ENCODE results near the gene EPN1.
"Not testable (repeated sequence)": the region's sequence is repeated elsewhere in the genome, so short reads cannot be mapped to it uniquely, and the experiment has no call there.

Gene EPN1

DNA sequence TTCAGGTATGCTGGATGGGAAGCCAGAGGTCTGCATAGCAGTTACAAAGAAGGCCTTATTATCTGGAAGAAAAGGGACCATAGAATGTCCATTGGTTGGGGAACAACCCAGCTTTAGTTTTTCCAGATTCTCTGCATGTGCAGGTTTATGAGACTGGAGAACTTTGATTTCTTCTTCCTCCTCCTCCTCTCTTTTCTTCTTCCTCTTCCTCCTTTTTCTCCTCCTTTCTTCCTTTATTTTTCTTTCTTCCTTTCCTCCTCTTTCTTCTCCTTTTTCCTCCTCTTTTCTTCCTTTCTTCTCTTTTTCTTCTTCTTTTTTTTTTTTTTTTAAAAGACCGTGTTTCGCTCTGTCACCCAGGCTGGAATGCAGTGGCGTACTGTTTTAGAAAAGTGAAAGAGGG lies 30.9 kb downstream of the EPN1 start:
- TF ChIP-seq GATA3 (IDR thresholded peaks at IDR 0.05; ENCODE audit: low read depth, low read length) (no peak), GATA2 (IDR thresholded peaks at IDR 0.05; ENCODE audit: low read depth, low read length) (no peak)

- TF ChIP-seq GATA3 (IDR thresholded peaks at IDR 0.05; ENCODE audit: low read depth, low read length), result no peak
- no peak for TF ChIP-seq GATA2 (IDR thresholded peaks at IDR 0.05; ENCODE audit: low read depth, low read length)
These were observed 36.7 kb downstream of the EPN1 start for GRCh38 chr19:55711719-55712118.

- no peak for TF ChIP-seq GATA3 (IDR thresholded peaks at IDR 0.05; ENCODE audit: low read depth, low read length)
- no peak for TF ChIP-seq GATA2 (IDR thresholded peaks at IDR 0.05; ENCODE audit: low read depth, low read length)
These were observed 38.0 kb downstream of the EPN1 start for GRCh38 chr19:55712804-55713631.

DNA sequence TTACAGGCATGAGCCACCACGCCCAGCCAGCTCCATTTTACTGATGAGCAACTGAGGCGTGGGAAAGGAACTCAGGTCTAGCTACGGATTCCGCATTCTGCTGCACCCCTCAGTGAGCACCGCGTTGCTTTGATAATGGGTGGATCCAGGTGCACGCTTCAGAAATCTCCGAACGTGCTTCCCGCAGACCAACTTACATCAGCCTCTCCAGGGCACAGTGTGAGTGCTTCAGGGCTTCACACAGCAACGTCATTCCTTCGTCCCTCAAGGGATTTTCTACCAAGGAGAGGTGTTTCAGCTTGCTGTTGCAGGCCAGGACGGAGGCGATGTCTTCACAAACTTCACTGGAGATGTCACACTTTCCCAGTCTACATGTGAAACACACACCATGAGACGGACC lies 41.5 kb downstream of the EPN1 start:
- TF ChIP-seq GATA2 (IDR thresholded peaks at IDR 0.05; ENCODE audit: low read depth, low read length) (no peak), GATA3 (IDR thresholded peaks at IDR 0.05; ENCODE audit: low read depth, low read length) (no peak)

GRCh38 chr19:55717251-55717650 lies 42.2 kb downstream of the EPN1 start:
- TF ChIP-seq GATA3 (IDR thresholded peaks at IDR 0.05; ENCODE audit: low read depth, low read length) (no peak), GATA2 (IDR thresholded peaks at IDR 0.05; ENCODE audit: low read depth, low read length) (no peak)

- TF ChIP-seq GATA2 (IDR thresholded peaks at IDR 0.05; ENCODE audit: low read depth, low read length) (no peak), GATA3 (IDR thresholded peaks at IDR 0.05; ENCODE audit: low read depth, low read length) (no peak)
These were observed 45.3 kb downstream of the EPN1 start for GRCh38 chr19:55720214-55720746.

GRCh38 chr19:55720801-55721200 lies 45.8 kb downstream of the EPN1 start:
- TF ChIP-seq GATA2 (IDR thresholded peaks at IDR 0.05; ENCODE audit: low read depth, low read length) (no peak), GATA3 (IDR thresholded peaks at IDR 0.05; ENCODE audit: low read depth, low read length) (no peak)

- TF ChIP-seq GATA3 (IDR thresholded peaks at IDR 0.05; ENCODE audit: low read depth, low read length), result no peak
- TF ChIP-seq GATA2 (IDR thresholded peaks at IDR 0.05; ENCODE audit: low read depth, low read length), result no peak
These were observed 48.5 kb downstream of the EPN1 start for GRCh38 chr19:55723491-55723890.

DNA sequence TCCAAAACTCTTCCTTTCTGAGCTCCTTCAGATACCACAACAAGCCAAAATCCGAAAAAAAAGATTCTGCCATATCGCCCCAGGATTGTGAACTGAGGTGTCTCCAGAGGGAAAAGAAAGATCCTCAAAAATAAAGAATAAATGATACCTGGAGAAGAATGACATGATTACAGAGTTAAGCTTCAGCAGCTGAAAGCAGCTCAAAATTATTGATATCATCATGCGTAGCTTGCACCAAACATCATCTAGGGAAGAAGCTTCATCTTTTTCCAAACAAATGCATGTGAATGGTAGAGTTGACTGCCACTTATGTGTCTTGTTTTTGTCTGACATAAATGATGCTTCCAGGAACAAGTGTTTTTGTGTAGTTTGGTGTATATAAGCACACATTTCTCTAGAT lies 63.3 kb downstream of the EPN1 start, which contains the start of gene NLRP9:
Gene NLRP9, minus strand, starts transcription at position 101 of the 400 bp plus-strand sequence. Its CDS starts 28 bp downstream, at position 73.
- TF ChIP-seq GATA2 (IDR thresholded peaks at IDR 0.05; ENCODE audit: low read depth, low read length), result no peak
- no peak for TF ChIP-seq GATA3 (IDR thresholded peaks at IDR 0.05; ENCODE audit: low read depth, low read length)

DNA sequence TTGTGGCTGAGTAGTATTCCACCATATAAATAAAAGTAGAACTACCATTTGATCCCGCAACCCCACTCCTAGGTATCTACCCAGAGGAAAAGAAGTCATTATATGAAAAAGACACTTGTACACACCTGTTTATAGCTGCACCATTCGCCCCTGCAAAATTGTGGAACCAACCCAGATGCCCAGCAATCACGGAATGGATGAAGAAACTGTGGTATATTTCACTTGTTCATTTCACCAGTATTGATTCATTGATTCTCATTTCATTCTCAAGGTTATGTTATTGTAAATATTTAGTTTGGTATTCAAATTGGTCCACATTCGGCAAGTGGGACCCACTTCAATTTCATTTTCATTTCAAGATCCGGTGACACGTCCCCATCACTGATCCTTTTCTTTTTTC lies 75.7 kb downstream of the EPN1 start:
- TF ChIP-seq GATA3 (IDR thresholded peaks at IDR 0.05; ENCODE audit: low read depth, low read length) (no peak), GATA2 (IDR thresholded peaks at IDR 0.05; ENCODE audit: low read depth, low read length) (no peak)

GRCh38 chr19:55753401-55753800 lies 78.4 kb downstream of the EPN1 start:
- TF ChIP-seq GATA3 (IDR thresholded peaks at IDR 0.05; ENCODE audit: low read depth, low read length) (no peak), GATA2 (IDR thresholded peaks at IDR 0.05; ENCODE audit: low read depth, low read length) (no peak)

- not testable (repeated sequence) for TF ChIP-seq GATA3, GATA2 (IDR thresholded peaks at IDR 0.05; ENCODE audit: low read depth, low read length)
These were observed 83.8 kb downstream of the EPN1 start, which contains the start of gene RFPL4A for GRCh38 chr19:55758797-55759196. TSS of gene RFPL4A (plus strand) at chr19:55759097. CDS start at chr19:55761801, 2,704 bp downstream.
